Panc1 (cell line): ENCODE results near the gene MLLT10. TPM values are rescaled to one million over a fixed set of nuclear protein-coding genes. Genes with fewer than 3 reads are reported as not detected.
"Not testable (repeated sequence)": the region's sequence is repeated elsewhere in the genome, so short reads cannot be mapped to it uniquely, and the experiment has no call there.

ENCODE experiments used
- ATAC-seq: fragments of 200-7000 bp; cut with Tn5 transposase; 2 replicates; pipeline ENCODE4 v1.9.1; 2020; ENCODE audit warnings: mild to moderate bottlenecking, moderate library complexity
- BruUV-seq: library from RNA; stranded (reverse); fragments of 400-500 nt; replicated peaks from 2 replicates; lab custom pipeline; 2021; lab: Mats Ljungman, UMichigan
- CTCF ChIA-PET: fragments of 300-600 bp; sonication (Branson Sonifier 250); formaldehyde crosslinking; loops from one replicate; lab custom pipeline; 2022; ENCODE audit warnings: antibody characterized with exemption; lab: Charles Lee
- POLR2A ChIA-PET: fragments of 300-600 bp; sonication (Branson Sonifier 250); formaldehyde crosslinking; loops from one replicate; lab custom pipeline; 2022; ENCODE audit warnings: antibody characterized with exemption; lab: Charles Lee
- DNase-seq: peaks from one replicate; pipeline ENCODE4 v3.0.0-alpha.2; 2010; ENCODE audit warnings: low read depth, low spot score
- H3K27ac ChIP-seq: 2 replicates; pipeline ENCODE4 v1.5.1; 2011; ENCODE audit warnings: mild to moderate bottlenecking, low read length, inconsistent platforms
- H3K27me3 ChIP-seq: fragments of 200-500 bp; sonication (Bioruptor generic); 2 replicates; pipeline ENCODE4 v1.6.0; 2014; ENCODE audit warnings: low read length, inconsistent platforms; ENCODE audit not compliant: control insufficient read depth, insufficient read depth
- H3K36me3 ChIP-seq: fragments of 200-500 bp; sonication (Bioruptor generic); 2 replicates; pipeline ENCODE4 v1.5.1; 2014; ENCODE audit warnings: inconsistent platforms, mild to moderate bottlenecking, low read length, moderate library complexity; ENCODE audit not compliant: control insufficient read depth, insufficient read depth
- H3K4me1 ChIP-seq: 2 replicates; pipeline ENCODE4 v1.5.1; 2011; ENCODE audit warnings: inconsistent platforms, mild to moderate bottlenecking, low read length, moderate library complexity; ENCODE audit not compliant: control insufficient read depth, insufficient read depth
- H3K4me3 ChIP-seq, 2 experiments: 2 replicates each; pipeline ENCODE4 v1.5.1; 2011 to 2012; ENCODE audit warnings: low read depth in 2 of 2, low read length in 2 of 2, mild to moderate bottlenecking in 2 of 2, inconsistent platforms in 1 of 2, moderate library complexity in 1 of 2
- H3K9me3 ChIP-seq: fragments of 200-500 bp; sonication (Bioruptor generic); 2 replicates; pipeline ENCODE4 v1.5.1; 2014; ENCODE audit warnings: low read depth, mild to moderate bottlenecking, inconsistent platforms, low read length, moderate library complexity; ENCODE audit not compliant: control insufficient read depth, insufficient read depth
- CTCF ChIP-seq: fragments of 450-650 bp; IDR thresholded peaks from 2 replicates; pipeline ENCODE4 v1.5.1; 2017; ENCODE audit warnings: mild to moderate bottlenecking
- POLR2AphosphoS5 ChIP-seq: IDR thresholded peaks from 2 replicates; pipeline ENCODE4 v1.6.1; 2012; ENCODE audit warnings: mild to moderate bottlenecking, low read depth, low read length, moderate library complexity
- REST ChIP-seq, 2 experiments: IDR thresholded peaks; 2 replicates each; pipeline ENCODE4 v1.6.1; 2011 to 2012; ENCODE audit warnings: low read depth in 2 of 2, control low read depth in 1 of 2, low read length in 1 of 2, mild to moderate bottlenecking in 1 of 2, moderate library complexity in 1 of 2; ENCODE audit not compliant: insufficient read depth in 1 of 2
- SIN3A ChIP-seq: IDR thresholded peaks from 2 replicates; pipeline ENCODE4 v1.6.1; 2012; ENCODE audit warnings: low read depth, mild to moderate bottlenecking, low read length, moderate library complexity, borderline replicate concordance; ENCODE audit not compliant: insufficient read depth
- TCF7L2 ChIP-seq: IDR thresholded peaks from 2 replicates; pipeline ENCODE4 v1.6.1; 2011; ENCODE audit warnings: mild to moderate bottlenecking, low read depth, low read length, inconsistent platforms
- in situ Hi-C: cut with HindIII; loops from 2 replicates; pipeline ENCODE4 v1.10.0; 2016; ENCODE audit warnings: low sequenced_read_pairs, low pct_unique_long_range_greater_than_20kb
- intact Hi-C: fragments of 100-400 bp; cut with micrococcal nuclease; formaldehyde crosslinking; loops from one replicate; pipeline ENCODE4 v1.10.0; 2022; ENCODE audit not compliant: unreplicated experiment
- total RNA-seq: library from RNA; stranded (reverse); gene quantifications from one replicate; pipeline ENCODE4 v1.2.1, GENCODE V29; 2021; ENCODE audit not compliant: unreplicated experiment

MLLT10 gene
- total RNA-seq, 1 experiment from 2014 or later = 33.4 TPM

GRCh38 chr10:21534604-21535493 is 817 bp downstream of the MLLT10 start:
- DNase-seq (no peak), ATAC-seq (peak; percentile 51)
- Histone ChIP-seq H3K4me1 (peaks cover 22% of the 10 kb centered on the region), H3K27me3 (no peaks in the 10 kb centered on the region), H3K36me3 (peaks cover 7% of the 10 kb centered on the region), H3K4me3 (peak overlapping the region; percentile 58 to 61), H3K27ac (peak overlapping the region; percentile 93), H3K9me3 (no peaks in the 10 kb centered on the region)
- intact Hi-C loops = loop anchor here (5.0 kb wide), 1 partner anchor 38 kb away; no protein-coding TSS in a partner anchor
- no peak for TF ChIP-seq SIN3A
- TF ChIP-seq TCF7L2 = no peak; the same call in 1 of the 2 replicates
- TF ChIP-seq POLR2AphosphoS5 = no peak
- TF ChIP-seq CTCF = no peak
- no peak for TF ChIP-seq REST (IDR thresholded peaks at IDR 0.05; ENCODE audit: insufficient read depth in 1 of 2, low read depth in 2 of 2, low read length in 1 of 2)
- in situ Hi-C loops = no loop called here
- ChIA-PET POLR2A (no interaction called here), CTCF (no interaction called here)
- no TSS peak for BruUV-seq

GRCh38 chr10:21535494-21535965 is 1.5 kb downstream of the MLLT10 start:
- no peak for DNase-seq
- no peak for ATAC-seq
- Histone ChIP-seq H3K4me1 (peaks cover 22% of the 10 kb centered on the region), H3K36me3 (peaks cover 7% of the 10 kb centered on the region), H3K27me3 (no peaks in the 10 kb centered on the region), H3K9me3 (no peaks in the 10 kb centered on the region), H3K27ac (peak overlapping the region; percentile 93), H3K4me3 (peak overlapping the region; percentile 58 to 61)
- intact Hi-C loops = no loop called here
- ChIA-PET CTCF (no interaction called here), POLR2A (no interaction called here)
- TF ChIP-seq POLR2AphosphoS5 (no peak), REST (IDR thresholded peaks at IDR 0.05; ENCODE audit: insufficient read depth in 1 of 2, low read depth in 2 of 2, low read length in 1 of 2) (no peak), TCF7L2 (peak; percentile 96), CTCF (no peak)
- in situ Hi-C loops = no loop called here
- TSS peak; percentile 66 for BruUV-seq

GRCh38 chr10:21535976-21536375 is 1.9 kb downstream of the MLLT10 start:
- peak overlapping the region; percentile 58 to 61; a peak in 3 of 4 replicates for H3K4me3 ChIP-seq
- intact Hi-C loops, DNase-seq, H3K36me3 ChIP-seq, in situ Hi-C loops, BruUV-seq, ATAC-seq, POLR2A ChIA-PET, H3K27me3 ChIP-seq, CTCF ChIA-PET, H3K9me3 ChIP-seq: not testable (repeated sequence)
- H3K4me1 ChIP-seq = peaks cover 18% of the 10 kb centered on the region
- H3K27ac ChIP-seq = peak overlapping the region; percentile 93
